DMS153 (cell line): ENCODE results near the gene IGF2R.
"Not testable (repeated sequence)": the region's sequence is repeated elsewhere in the genome, so short reads cannot be mapped to it uniquely, and the experiment has no call there.

Experiments
- DNase-seq: peaks from one replicate; lab custom pipeline; 2025; lab: John Stamatoyannopoulos, UW

IGF2R gene

GRCh38 chr6:159996626-159997497 is 28.0 kb downstream of the IGF2R start:
- no peak for DNase-seq

- DNase-seq = no peak
Observed at GRCh38 chr6:159997498-159998101, 28.7 kb downstream of the IGF2R start.

GRCh38 chr6:159998538-159998937 is 29.7 kb downstream of the IGF2R start:
- no peak for DNase-seq

- no peak for DNase-seq
Observed at GRCh38 chr6:159999240-159999671, 30.4 kb downstream of the IGF2R start.

GRCh38 chr6:160000280-160000704 is 31.4 kb downstream of the IGF2R start:
- no peak for DNase-seq

- not testable (repeated sequence) for DNase-seq
Observed at GRCh38 chr6:160000893-160001427, 32.1 kb downstream of the IGF2R start.

GRCh38 chr6:160002882-160003281 is 34.0 kb downstream of the IGF2R start:
- DNase-seq = no peak

- DNase-seq = no peak
Observed at GRCh38 chr6:160004018-160004417, 35.1 kb downstream of the IGF2R start.

GRCh38 chr6:160004419-160005175 is 35.7 kb downstream of the IGF2R start:
- DNase-seq = no peak

- no peak for DNase-seq
Observed at GRCh38 chr6:160005211-160005610, 36.3 kb downstream of the IGF2R start.

- no peak for DNase-seq
Observed at GRCh38 chr6:160005861-160006540, 37.1 kb downstream of the IGF2R start.

GRCh38 chr6:160007145-160007544 is 38.3 kb downstream of the IGF2R start:
- DNase-seq = no peak

- DNase-seq = no peak
Observed at GRCh38 chr6:160007611-160008010, 38.7 kb downstream of the IGF2R start.

- no peak for DNase-seq
Observed at GRCh38 chr6:160010067-160010466, 41.2 kb downstream of the IGF2R start.

- DNase-seq = peak; percentile 30
Observed at GRCh38 chr6:160013987-160014868, 45.3 kb downstream of the IGF2R start.

- DNase-seq = no peak
Observed at GRCh38 chr6:160014869-160015182, 45.9 kb downstream of the IGF2R start.

GRCh38 chr6:160015778-160016684 is 47.1 kb downstream of the IGF2R start:
- DNase-seq = peak; percentile 12

GRCh38 chr6:160022101-160022500 is 53.2 kb downstream of the IGF2R start:
- no peak for DNase-seq

GRCh38 chr6:160022793-160023192 is 53.9 kb downstream of the IGF2R start:
- DNase-seq = no peak

GRCh38 chr6:160024152-160024551 is 55.3 kb downstream of the IGF2R start:
- no peak for DNase-seq
